K562 (cell line): ENCODE measurements around the gene PTCH1. TPM values are rescaled to one million over a fixed set of nuclear protein-coding genes. Genes with fewer than 3 reads are reported as not detected.

Experiments
- ATF7 ChIP-seq: fragments of 450-650 bp; IDR thresholded peaks from 2 replicates; pipeline ENCODE4 v1.7.1; 2014; ENCODE audit warnings: mild to moderate bottlenecking, moderate library complexity
- FOXA1 ChIP-seq: fragments of 450-650 bp; IDR thresholded peaks from 2 replicates; pipeline ENCODE4 v1.6.1; 2016; ENCODE audit warnings: mild to moderate bottlenecking, borderline replicate concordance
- HCFC1 ChIP-seq: IDR thresholded peaks from 2 replicates; pipeline ENCODE4 v1.6.1; 2012; ENCODE audit warnings: low read depth, low read length, improper control_type of control experiment
- HDAC2 ChIP-seq: fragments of 450-650 bp; IDR thresholded peaks from 2 replicates; pipeline ENCODE4 v1.6.1; 2016; ENCODE audit warnings: mild to moderate bottlenecking
- HMG20B ChIP-seq: fragments of 250-450 bp; sonication (Bioruptor Pico); IDR thresholded peaks from 2 replicates; pipeline ENCODE4 v1.5.0; 2021; ENCODE audit warnings: mild to moderate bottlenecking
- MEF2D ChIP-seq: conservative IDR thresholded peaks from 2 replicates; pipeline ENCODE4 v1.6.1; 2016; ENCODE audit warnings: low read depth, missing genetic modification characterization, missing compliant biosample characterization
- NR2F6 ChIP-seq: fragments of 450-650 bp; formaldehyde crosslinking; IDR thresholded peaks from 2 replicates; pipeline ENCODE4 v1.4.0; 2020; ENCODE audit warnings: mild to moderate bottlenecking
- SMARCE1 ChIP-seq: fragments of 450-650 bp; IDR thresholded peaks from 2 replicates; pipeline ENCODE4 v1.7.1; 2016; ENCODE audit warnings: mild to moderate bottlenecking
- TAF9B ChIP-seq: fragments of 450-650 bp; IDR thresholded peaks from 2 replicates; pipeline ENCODE4 v1.6.1; 2018; ENCODE audit warnings: mild to moderate bottlenecking; ENCODE audit not compliant: partially characterized antibody
- ZNF398 ChIP-seq: fragments of 250-450 bp; sonication (Bioruptor Pico); IDR thresholded peaks from 2 replicates; pipeline ENCODE4 v1.8.0; 2021; ENCODE audit warnings: moderate library complexity, mild to moderate bottlenecking, inconsistent platforms
- ZSCAN32 ChIP-seq: fragments of 450-650 bp; formaldehyde crosslinking; IDR thresholded peaks from 2 replicates; pipeline ENCODE4 v1.4.0; 2020; ENCODE audit warnings: mild to moderate bottlenecking, moderate library complexity
- polyA plus RNA-seq, 8 experiments: library from polyadenylated mRNA; depleted of rRNA in 4 of 8; stranded (reverse) in 5 of 8; unstranded in 3 of 8; fragments of >200 nt; fragmentation: Nextera tagmentation in 2 of 8; fragmentation: Illumina TruSeq in 1 of 8; extraction: Ambion mirVana in 2 of 8; extraction: Trizol in 1 of 8; gene quantifications; 2 replicates each; pipeline versions ENCODE4 v1.2.1 to v1.2.3, GENCODE V29; 2011 to 2014; ENCODE audit warnings: inconsistent platforms in 1 of 8, missing spikeins in 1 of 8
- total RNA-seq, 7 experiments: library from RNA; depleted of rRNA in 6 of 7; stranded (reverse); fragments of >200 nt in 6 of 7; fragmentation: Illumina TruSeq in 2 of 7; extraction: Trizol in 2 of 7; gene quantifications; 2 replicates each; pipeline versions ENCODE4 v1.2.1 to v1.2.3, GENCODE V29; 2011 to 2021; ENCODE audit warnings: low replicate concordance in 1 of 7
- TF ChIP-seq, protein P1 (sequence below): sonication (generic); formaldehyde crosslinking; IDR thresholded peaks from 2 replicates; pipeline ENCODE4 v1.8.0; 2023; ENCODE audit warnings: mild to moderate bottlenecking, missing genetic modification reagents

The PTCH1 gene
- total and polyA plus RNA-seq, 9 of the 15 experiments (the other 6 are each of a cell fraction or from before 2014, with no cell fraction given), result 0.70 to 9.9 (median 3.8) TPM

DNA sequence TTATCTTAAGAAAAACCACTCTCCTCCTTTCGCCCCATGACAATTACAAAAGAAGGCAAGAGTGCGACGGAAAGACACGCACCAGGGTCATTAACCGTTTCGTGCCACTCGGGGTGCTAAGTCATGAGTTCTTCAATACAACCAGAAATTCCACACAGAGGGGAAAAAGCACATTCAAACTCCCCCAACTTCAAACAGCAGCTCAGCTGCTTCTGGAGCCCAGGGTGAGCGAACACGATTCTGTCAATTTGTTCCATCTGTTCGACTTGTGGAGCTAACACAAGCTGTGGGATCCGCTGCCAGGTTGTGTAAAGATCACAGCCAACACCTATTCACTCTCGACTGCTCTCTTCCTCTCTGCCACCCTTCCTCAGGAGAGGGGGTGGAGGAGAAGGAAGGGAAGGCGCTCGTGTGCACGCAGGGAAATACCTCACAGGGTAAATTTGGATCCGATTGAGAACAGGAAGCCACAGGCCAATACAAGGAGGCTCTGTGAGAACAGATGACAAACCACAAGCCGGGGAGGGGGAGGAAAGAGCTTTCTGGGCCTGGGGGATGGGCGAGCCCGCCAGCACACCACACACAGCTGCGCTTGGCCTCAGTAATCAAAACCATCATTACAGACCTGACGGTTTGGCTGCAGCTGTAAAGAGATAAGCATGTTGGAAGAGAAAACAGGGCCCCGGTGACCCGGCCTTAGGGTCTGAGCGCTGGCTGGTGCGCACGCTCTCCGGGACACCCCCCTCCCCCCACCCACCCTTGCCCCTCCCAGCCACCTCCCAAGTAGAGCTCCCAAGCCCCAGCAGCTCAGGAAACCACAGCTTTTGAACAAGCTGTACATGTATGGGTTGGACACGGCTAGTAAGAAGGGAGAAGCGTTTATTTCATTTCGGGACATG, 54.3 kb downstream of the PTCH1 start (continued):
- TF ChIP-seq HDAC2 (peak; percentile 95), SMARCE1 (peak; percentile 90), HCFC1 (no peak; the same call in 1 of the 2 replicates), ZNF398 (CRISPR knock-in tag) (no peak), HMG20B (CRISPR knock-in tag) (no peak), ATF7 (peak; percentile 87), ZSCAN32 (no peak), FOXA1 (no peak), MEF2D (tag) (peak; percentile 90), NR2F6 (no peak), TAF9B (peak; percentile 99)
- TF ChIP-seq, protein P1, sequence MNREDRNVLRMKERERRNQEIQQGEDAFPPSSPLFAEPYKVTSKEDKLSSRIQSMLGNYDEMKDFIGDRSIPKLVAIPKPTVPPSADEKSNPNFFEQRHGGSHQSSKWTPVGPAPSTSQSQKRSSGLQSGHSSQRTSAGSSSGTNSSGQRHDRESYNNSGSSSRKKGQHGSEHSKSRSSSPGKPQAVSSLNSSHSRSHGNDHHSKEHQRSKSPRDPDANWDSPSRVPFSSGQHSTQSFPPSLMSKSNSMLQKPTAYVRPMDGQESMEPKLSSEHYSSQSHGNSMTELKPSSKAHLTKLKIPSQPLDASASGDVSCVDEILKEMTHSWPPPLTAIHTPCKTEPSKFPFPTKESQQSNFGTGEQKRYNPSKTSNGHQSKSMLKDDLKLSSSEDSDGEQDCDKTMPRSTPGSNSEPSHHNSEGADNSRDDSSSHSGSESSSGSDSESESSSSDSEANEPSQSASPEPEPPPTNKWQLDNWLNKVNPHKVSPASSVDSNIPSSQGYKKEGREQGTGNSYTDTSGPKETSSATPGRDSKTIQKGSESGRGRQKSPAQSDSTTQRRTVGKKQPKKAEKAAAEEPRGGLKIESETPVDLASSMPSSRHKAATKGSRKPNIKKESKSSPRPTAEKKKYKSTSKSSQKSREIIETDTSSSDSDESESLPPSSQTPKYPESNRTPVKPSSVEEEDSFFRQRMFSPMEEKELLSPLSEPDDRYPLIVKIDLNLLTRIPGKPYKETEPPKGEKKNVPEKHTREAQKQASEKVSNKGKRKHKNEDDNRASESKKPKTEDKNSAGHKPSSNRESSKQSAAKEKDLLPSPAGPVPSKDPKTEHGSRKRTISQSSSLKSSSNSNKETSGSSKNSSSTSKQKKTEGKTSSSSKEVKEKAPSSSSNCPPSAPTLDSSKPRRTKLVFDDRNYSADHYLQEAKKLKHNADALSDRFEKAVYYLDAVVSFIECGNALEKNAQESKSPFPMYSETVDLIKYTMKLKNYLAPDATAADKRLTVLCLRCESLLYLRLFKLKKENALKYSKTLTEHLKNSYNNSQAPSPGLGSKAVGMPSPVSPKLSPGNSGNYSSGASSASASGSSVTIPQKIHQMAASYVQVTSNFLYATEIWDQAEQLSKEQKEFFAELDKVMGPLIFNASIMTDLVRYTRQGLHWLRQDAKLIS, result no peak
